CD4-positive, alpha-beta T cell treated with Interleukin-17A for 1 hour (primary cell): ENCODE measurements around the gene IL1F10.
A peak's percentile ranks its signal among the peaks of the same experiment; 100 is the strongest.

ENCODE experiments used
- DNase-seq: peaks from one replicate; pipeline ENCODE4 v3.0.0-alpha.2; 2020

IL1F10 gene

GRCh38 chr2:113114224-113114945 is 46.6 kb downstream of the IL1F10 start:
- no peak for DNase-seq

DNA sequence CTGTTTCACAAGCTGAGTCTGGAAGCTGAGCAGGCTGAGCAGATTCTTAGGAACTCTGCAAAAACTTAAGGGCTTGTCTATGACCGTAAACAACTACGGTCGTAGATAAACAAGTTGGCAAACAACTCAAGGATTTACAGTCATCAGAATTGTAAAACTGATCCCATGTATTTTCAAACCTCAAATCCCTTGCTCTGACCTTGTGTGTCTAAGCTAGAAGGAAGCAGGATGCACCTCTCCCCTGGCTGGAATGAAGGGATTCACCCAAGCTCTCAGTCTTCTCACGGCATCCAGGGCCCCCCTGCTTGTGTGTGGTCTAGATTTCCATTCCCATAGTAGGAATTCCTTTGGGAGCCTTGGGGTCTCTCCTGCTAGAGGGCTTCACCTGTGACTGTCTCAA is 47.2 kb downstream of the IL1F10 start:
- DNase-seq, result no peak

- peak; percentile 28 for DNase-seq
These were observed 48.6 kb downstream of the IL1F10 start for GRCh38 chr2:113116100-113116958.

DNA sequence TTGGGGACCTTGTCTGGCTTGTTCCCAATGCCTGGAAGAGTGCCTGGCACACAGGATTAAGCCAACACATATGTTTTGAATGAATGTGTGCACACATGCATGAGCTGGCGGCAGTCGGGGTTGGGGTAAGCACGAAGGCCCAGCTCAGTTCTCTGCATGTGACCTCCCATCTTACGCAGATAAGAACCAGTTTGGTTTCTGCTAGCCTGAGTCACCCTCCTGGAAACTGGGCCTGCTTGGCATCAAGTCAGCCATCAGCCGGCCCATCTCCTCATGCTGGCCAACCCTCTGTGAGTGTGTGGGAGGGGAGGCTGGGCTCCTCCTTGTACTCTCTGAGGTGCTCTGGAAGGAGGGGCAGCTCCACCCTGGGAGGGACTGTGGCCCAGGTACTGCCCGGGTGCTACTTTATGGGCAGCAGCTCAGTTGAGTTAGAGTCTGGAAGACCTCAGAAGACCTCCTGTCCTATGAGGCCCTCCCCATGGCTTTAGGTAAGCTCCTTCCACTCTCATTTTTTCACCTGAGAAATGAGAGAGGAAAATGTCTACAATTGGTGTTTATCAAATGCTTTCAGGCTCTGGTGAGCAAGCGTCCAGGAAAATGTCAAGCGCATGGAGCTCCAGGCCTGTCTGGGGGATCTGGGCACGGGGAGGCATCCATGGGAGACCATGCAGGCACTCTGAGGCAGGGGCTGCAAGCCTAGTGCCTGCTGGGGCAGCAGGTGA is 49.9 kb downstream of the IL1F10 start:
- DNase-seq, result no peak

GRCh38 chr2:113118263-113118657 is 50.5 kb downstream of the IL1F10 start:
- DNase-seq, result no peak

DNA sequence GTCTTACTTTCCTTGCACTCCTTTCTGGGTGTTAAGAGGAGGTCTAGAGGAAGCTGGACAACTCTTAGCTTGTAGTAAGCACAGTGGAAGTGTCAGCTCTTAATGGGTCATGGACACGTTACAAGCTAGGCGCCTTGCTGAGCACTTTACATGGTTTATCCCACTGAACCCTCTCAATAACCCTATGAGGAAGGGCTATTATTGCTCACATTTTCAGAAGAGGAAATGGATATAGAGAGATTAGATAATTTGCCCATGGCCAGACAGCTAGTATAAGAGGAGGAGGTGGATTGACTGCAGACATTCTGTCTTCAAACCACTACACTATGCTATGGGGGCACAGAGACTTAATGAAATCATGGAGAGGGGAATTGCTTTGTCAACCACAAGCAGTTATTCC is 51.3 kb downstream of the IL1F10 start:
- no peak for DNase-seq

GRCh38 chr2:113120861-113121260 is 53.1 kb downstream of the IL1F10 start:
- no peak for DNase-seq

DNA sequence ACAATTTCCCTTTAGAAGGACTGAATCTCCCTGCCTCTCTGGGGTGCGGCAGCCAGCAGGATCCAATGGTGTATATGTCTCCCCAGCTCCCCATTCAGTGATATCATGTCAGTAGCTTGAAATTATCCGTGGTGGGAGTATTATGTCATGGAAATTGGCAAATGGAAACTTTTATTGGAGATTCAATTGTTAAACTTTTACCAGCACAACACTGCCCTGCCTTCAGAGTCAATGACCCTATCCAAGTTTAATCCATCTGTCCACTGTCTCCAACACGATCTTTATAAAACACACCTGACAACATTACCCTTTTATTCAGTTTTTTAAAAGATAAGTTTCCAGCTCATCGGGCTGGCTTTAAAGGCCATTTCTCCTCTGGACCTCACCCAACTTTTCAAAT is 54.6 kb downstream of the IL1F10 start:
- DNase-seq, result no peak

- DNase-seq, result no peak
These were observed 56.0 kb downstream of the IL1F10 start for GRCh38 chr2:113123726-113124125.

GRCh38 chr2:113124181-113124961 is 56.6 kb downstream of the IL1F10 start:
- no peak for DNase-seq
